WERI-Rb-1 (cell line): Measurements from ENCODE around the gene ADAMTS18.
"Not testable (repeated sequence)": the region's sequence is repeated elsewhere in the genome, so short reads cannot be mapped to it uniquely, and the experiment has no call there.

Experiments used
- DNase-seq: peaks from one replicate; pipeline ENCODE4 v3.0.0-alpha.2; 2020
- H3K27ac ChIP-seq: fragments of 250-450 bp; sonication (Bioruptor Pico); 2 replicates; pipeline ENCODE4 v1.5.1; 2020; ENCODE audit warnings: mild to moderate bottlenecking, moderate library complexity
- H3K27me3 ChIP-seq: fragments of 250-450 bp; sonication (Bioruptor Pico); 2 replicates; pipeline ENCODE4 v1.5.1; 2021; ENCODE audit warnings: mild to moderate bottlenecking, low read depth, moderate library complexity; ENCODE audit not compliant: insufficient read depth, severe bottlenecking
- H3K36me3 ChIP-seq: fragments of 250-450 bp; sonication (Bioruptor Pico); 2 replicates; pipeline ENCODE4 v1.5.1; 2020; ENCODE audit warnings: mild to moderate bottlenecking, moderate library complexity
- H3K4me3 ChIP-seq: 2 replicates; pipeline ENCODE4 v1.5.1; 2011; ENCODE audit warnings: low read depth, mild to moderate bottlenecking, control low read depth, low read length
- H3K9me3 ChIP-seq: fragments of 250-450 bp; sonication (Bioruptor Pico); 2 replicates; pipeline ENCODE4 v1.5.1; 2021; ENCODE audit warnings: mild to moderate bottlenecking, moderate library complexity; ENCODE audit not compliant: severe bottlenecking
- TF ChIP-seq, protein P1 (sequence below): IDR thresholded peaks from 2 replicates; pipeline ENCODE4 v1.5.1; 2011; ENCODE audit warnings: low read depth, mild to moderate bottlenecking, control low read depth, inconsistent platforms, low read length

Gene ADAMTS18

DNA sequence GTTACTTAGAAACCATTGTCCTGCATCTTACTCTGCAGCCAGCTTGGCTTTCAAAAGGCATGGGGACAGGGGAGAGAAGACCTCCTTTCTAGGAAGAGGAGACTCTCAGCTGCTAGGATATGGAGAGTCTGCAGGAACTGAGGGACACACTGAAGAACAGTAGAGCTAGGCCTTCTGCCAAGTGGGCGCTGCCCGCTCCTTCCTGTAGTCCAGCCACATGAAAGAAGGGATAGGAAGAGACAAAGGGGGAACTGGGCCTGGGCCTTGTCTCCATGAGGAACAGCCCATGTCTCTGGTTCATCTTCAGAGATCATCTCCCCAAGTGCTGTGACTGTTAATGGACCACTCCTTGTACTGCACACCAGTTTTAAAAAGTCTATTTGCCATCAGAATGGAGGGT is 157.3 kb downstream of the ADAMTS18 start:
- TF ChIP-seq, protein P1, sequence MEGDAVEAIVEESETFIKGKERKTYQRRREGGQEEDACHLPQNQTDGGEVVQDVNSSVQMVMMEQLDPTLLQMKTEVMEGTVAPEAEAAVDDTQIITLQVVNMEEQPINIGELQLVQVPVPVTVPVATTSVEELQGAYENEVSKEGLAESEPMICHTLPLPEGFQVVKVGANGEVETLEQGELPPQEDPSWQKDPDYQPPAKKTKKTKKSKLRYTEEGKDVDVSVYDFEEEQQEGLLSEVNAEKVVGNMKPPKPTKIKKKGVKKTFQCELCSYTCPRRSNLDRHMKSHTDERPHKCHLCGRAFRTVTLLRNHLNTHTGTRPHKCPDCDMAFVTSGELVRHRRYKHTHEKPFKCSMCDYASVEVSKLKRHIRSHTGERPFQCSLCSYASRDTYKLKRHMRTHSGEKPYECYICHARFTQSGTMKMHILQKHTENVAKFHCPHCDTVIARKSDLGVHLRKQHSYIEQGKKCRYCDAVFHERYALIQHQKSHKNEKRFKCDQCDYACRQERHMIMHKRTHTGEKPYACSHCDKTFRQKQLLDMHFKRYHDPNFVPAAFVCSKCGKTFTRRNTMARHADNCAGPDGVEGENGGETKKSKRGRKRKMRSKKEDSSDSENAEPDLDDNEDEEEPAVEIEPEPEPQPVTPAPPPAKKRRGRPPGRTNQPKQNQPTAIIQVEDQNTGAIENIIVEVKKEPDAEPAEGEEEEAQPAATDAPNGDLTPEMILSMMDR: no peak
- H3K9me3 ChIP-seq: no peaks in the 10 kb centered on the region
- H3K27me3 ChIP-seq: peaks cover 17% of the 10 kb centered on the region
- H3K27ac ChIP-seq: no peak overlapping the region
- no peaks in the 10 kb centered on the region for H3K36me3 ChIP-seq
- DNase-seq: no peak
- no peak overlapping the region for H3K4me3 ChIP-seq

DNA sequence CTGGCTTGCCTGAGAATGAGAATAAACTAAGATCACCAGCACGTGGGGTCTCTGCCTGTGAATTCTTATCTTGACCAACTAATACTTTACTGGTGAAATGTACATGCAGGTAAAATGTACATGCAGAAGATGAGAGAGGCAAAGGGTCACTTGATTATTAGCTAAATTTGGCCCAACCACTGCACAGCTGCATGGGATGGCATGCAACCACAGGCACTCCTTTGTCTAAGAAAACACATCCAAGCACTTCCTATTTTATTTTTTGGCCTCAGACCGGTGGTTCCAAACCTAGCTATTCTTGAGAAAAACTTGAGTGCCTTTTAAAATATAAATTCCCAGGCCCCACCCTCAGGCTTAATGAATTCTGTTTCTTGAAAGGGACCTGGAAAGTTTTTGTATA is 157.7 kb downstream of the ADAMTS18 start:
- Histone ChIP-seq H3K27ac (no peak overlapping the region), H3K4me3 (no peak overlapping the region), H3K9me3 (no peaks in the 10 kb centered on the region), H3K36me3 (no peaks in the 10 kb centered on the region), H3K27me3 (peaks cover 17% of the 10 kb centered on the region)
- no peak for DNase-seq
- TF ChIP-seq, protein P1: no peak

DNA sequence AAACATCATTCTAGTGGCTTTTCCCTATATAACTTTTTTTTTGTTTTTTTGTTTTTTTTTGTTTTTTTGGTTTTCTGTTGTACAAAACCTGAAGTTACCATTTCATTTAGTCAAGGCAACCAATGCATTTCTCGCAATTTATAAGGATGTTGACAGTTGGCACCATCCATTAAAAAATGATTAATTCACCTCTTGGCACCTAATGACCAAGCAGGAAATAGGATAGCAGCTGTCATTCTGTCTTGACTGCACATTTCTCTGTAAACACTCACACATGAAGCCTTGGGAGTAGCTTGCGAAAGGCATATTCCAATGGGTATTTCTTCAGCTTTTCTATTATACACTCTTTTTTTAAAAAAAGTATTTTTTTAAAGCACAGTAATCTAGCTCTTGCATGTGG is 158.2 kb downstream of the ADAMTS18 start:
- TF ChIP-seq, protein P1: no peak
- DNase-seq: no peak
- Histone ChIP-seq H3K36me3 (no peaks in the 10 kb centered on the region), H3K9me3 (no peaks in the 10 kb centered on the region), H3K27ac (no peak overlapping the region), H3K27me3 (peaks cover 17% of the 10 kb centered on the region), H3K4me3 (no peak overlapping the region)

DNA sequence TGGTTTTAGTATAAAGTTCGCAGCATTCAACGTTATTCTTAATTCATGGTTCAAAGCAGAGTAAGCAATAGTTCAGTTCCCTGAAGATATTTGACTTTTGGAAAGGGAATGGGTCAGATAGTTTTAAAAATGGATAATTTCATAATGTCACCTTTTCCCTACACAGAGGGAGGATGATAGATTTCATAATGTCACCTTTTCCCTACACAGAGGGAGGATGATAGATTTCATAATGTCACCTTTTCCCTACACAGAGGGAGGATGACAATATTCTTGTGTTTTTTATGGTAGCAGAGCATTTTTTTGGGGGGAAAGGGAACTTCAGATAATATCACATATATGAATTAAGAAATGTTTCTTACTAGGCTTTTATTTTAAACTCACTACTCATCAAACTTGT is 159.5 kb downstream of the ADAMTS18 start:
- H3K4me3 ChIP-seq, H3K9me3 ChIP-seq, DNase-seq, H3K27ac ChIP-seq, H3K36me3 ChIP-seq: not testable (repeated sequence)
- peaks cover 15% of the 10 kb centered on the region for H3K27me3 ChIP-seq

DNA sequence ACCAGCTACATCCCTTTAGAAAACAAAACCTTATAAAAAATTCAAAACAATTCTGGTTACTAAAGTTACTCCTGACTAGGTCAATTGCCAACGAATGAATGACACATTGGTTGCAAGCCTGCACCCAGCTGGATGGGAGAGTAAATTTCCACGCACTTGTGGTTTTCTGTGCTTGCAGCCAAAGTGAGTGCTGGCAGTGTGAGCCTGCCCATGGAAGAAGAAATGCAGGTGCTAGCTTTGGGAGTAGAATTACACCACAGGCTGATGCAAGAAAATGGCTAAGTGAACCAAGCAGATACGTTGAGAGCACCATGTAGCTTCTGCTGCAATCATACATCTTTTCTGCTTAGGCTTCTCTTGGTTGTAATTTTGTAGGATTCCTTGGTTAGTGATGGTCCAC is 161.0 kb downstream of the ADAMTS18 start:
- H3K9me3 ChIP-seq: no peaks in the 10 kb centered on the region
- DNase-seq: no peak
- H3K27ac ChIP-seq: no peak overlapping the region
- TF ChIP-seq, protein P1: no peak
- H3K4me3 ChIP-seq: no peak overlapping the region
- H3K27me3 ChIP-seq: peaks cover 15% of the 10 kb centered on the region
- H3K36me3 ChIP-seq: no peaks in the 10 kb centered on the region

DNA sequence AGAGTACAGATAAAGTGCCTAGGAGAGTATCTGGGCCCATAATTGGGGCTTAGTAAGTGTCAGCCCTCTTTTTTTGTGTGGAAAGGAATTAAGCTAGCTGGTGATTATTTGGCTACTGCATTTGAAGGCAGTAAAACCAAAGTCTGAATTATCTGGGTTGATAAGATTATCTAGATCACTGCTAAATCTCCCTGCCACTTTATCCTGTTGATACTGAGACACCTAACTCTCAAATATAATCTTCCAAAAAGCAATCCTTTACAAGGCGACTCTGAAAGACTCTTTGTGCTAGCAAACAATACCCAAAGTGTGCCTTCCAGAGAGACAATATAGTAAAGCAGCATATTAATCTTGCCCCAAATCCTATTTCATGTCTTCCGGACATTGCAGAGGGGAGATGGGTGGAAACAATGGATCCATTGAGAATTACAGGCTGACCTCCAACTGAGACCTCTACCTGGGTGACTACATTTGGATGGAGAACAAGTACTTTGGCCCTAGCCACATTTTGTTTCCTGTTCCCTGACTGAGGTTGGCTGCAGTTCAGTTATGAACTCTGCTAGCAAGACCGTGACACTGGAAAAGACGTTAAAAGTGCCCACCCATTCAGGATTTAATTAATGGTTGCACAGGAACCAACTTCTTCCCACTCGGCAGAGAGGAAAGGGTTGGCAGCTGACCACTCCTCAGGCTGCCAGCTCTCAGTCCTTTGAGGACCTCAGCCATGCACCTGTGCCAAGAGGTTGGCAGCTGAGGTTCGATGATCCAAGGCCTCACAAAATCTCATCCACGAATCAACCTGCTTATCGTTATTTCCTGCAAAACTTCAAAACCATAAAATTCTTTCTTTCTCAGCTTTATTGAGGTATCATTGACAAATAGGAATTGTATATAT is 163.1 kb downstream of the ADAMTS18 start:
- Histone ChIP-seq H3K4me3 (no peak overlapping the region), H3K9me3 (no peaks in the 10 kb centered on the region), H3K27me3 (peaks cover 18% of the 10 kb centered on the region), H3K27ac (no peak overlapping the region), H3K36me3 (no peaks in the 10 kb centered on the region)
- DNase-seq: no peak
- TF ChIP-seq, protein P1: no peak

DNA sequence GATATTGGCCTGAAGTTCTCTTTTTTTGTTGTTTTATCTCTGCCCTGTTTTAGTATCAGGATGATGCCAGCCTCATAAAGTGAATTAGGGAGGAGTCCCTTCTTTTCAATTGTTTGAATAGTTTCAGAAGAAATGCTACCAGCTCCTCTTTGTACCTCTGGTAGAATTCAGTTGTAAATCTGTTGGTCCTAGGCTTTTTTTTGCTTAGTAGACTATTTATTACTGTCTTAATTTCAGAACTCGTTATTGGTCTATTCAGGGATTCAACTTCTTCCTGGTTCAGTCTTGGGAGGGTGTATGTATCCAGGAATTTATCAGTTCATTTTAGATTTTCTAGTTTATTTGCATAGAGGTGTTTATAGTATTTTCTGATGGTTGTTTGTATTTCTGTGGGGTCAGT is 168.6 kb downstream of the ADAMTS18 start:
- not testable (repeated sequence) for H3K27me3 ChIP-seq

More for the DNA sequence above, 168.6 kb downstream of the ADAMTS18 start:
- H3K9me3 ChIP-seq, DNase-seq, H3K4me3 ChIP-seq, H3K27ac ChIP-seq, H3K36me3 ChIP-seq: not testable (repeated sequence)
